Measurements from ENCODE around the gene NRIP1.

GRCh38 chr21:14995226-14995625 is 69.6 kb downstream of the NRIP1 start:
- no peak for TF ChIP-seq CTCF (optimal IDR thresholded peaks at IDR 0.05 in 1 of 3, IDR thresholded peaks at IDR 0.05 in 1 of 3, conservative IDR thresholded peaks at IDR 0.05 in 1 of 3; ENCODE audit: extremely low read depth in 1 of 3, insufficient read depth in 2 of 3, low read length in 3 of 3)
- TF ChIP-seq EZH2 (IDR thresholded peaks at IDR 0.05; ENCODE audit: low read length), result no peak
